Mesenchymal stem cell (in vitro differentiated cells and primary cell): ENCODE measurements around the gene CT47C1. TPM values are rescaled to one million over a fixed set of nuclear protein-coding genes. Genes with fewer than 3 reads are reported as not detected.
"Not testable (repeated sequence)": the region's sequence is repeated elsewhere in the genome, so short reads cannot be mapped to it uniquely, and the experiment has no call there.

ENCODE experiments used
- DNase-seq: peaks from one replicate; pipeline ENCODE4 v3.0.0-alpha.2; 2013
- H2AFZ ChIP-seq: one replicate; pipeline ENCODE4 v1.6.1; 2013; ENCODE audit warnings: low read depth, mild to moderate bottlenecking, control low read depth, inconsistent platforms, low read length, moderate library complexity
- H2AK5ac ChIP-seq: 2 replicates; pipeline ENCODE4 v1.6.1; 2013; ENCODE audit warnings: low read length, moderate library complexity, mild to moderate bottlenecking, inconsistent platforms; ENCODE audit not compliant: severe bottlenecking
- H2BK120ac ChIP-seq: one replicate; pipeline ENCODE4 v1.6.1; 2013; ENCODE audit warnings: low read depth, mild to moderate bottlenecking, inconsistent platforms, low read length, moderate library complexity
- H2BK12ac ChIP-seq, 2 experiments: one replicate each; pipeline ENCODE4 v1.6.1; 2013; ENCODE audit warnings: inconsistent platforms in 2 of 2, low read length in 2 of 2, mild to moderate bottlenecking in 2 of 2, moderate library complexity in 2 of 2, control low read depth in 1 of 2
- H2BK15ac ChIP-seq: one replicate; pipeline ENCODE4 v1.6.1; 2013; ENCODE audit warnings: mild to moderate bottlenecking, low read depth, inconsistent platforms; ENCODE audit not compliant: poor library complexity, severe bottlenecking
- H2BK5ac ChIP-seq: 2 replicates; pipeline ENCODE4 v1.6.1; 2013; ENCODE audit warnings: low read depth, mild to moderate bottlenecking, low read length, control low read depth, inconsistent platforms; ENCODE audit not compliant: poor library complexity, severe bottlenecking
- H3K14ac ChIP-seq, 2 experiments: one replicate each; pipeline ENCODE4 v1.6.1; 2013; ENCODE audit warnings: inconsistent platforms in 2 of 2, low read length in 2 of 2, control low read depth in 1 of 2, mild to moderate bottlenecking in 1 of 2, moderate library complexity in 1 of 2
- H3K18ac ChIP-seq, 2 experiments: one replicate each; pipeline ENCODE4 v1.6.1; 2013; ENCODE audit warnings: inconsistent platforms in 2 of 2, low read length in 2 of 2, control low read depth in 1 of 2, low read depth in 1 of 2, mild to moderate bottlenecking in 1 of 2
- H3K23ac ChIP-seq, 2 experiments: one replicate each; pipeline ENCODE4 v1.6.1; 2013; ENCODE audit warnings: inconsistent platforms in 2 of 2, low read length in 2 of 2, mild to moderate bottlenecking in 2 of 2, moderate library complexity in 2 of 2, control low read depth in 1 of 2
- H3K27ac ChIP-seq: 2 replicates; pipeline ENCODE4 v1.5.1; 2013; ENCODE audit warnings: mild to moderate bottlenecking, moderate library complexity, low read length, control low read depth, inconsistent platforms; ENCODE audit not compliant: poor library complexity, severe bottlenecking
- H3K27me3 ChIP-seq, 2 experiments: 2 replicates each; pipeline versions ENCODE4 v1.6.1 to v1.7.0; 2013; ENCODE audit warnings: low read length in 2 of 2, mild to moderate bottlenecking in 2 of 2, moderate library complexity in 2 of 2, control low read depth in 1 of 2, inconsistent platforms in 1 of 2; ENCODE audit not compliant: control insufficient read depth in 1 of 2, insufficient read depth in 1 of 2
- H3K36me3 ChIP-seq, 2 experiments: 2 replicates each; pipeline versions ENCODE4 v1.6.1 to v1.7.0; 2013; ENCODE audit warnings: low read length in 2 of 2, control low read depth in 1 of 2, inconsistent platforms in 1 of 2, low read depth in 1 of 2, mild to moderate bottlenecking in 1 of 2; ENCODE audit not compliant: insufficient read depth in 2 of 2, control insufficient read depth in 1 of 2
- H3K4ac ChIP-seq, 2 experiments: one replicate each; pipeline ENCODE4 v1.6.1; 2013; ENCODE audit warnings: inconsistent platforms in 2 of 2, low read length in 2 of 2, mild to moderate bottlenecking in 2 of 2, moderate library complexity in 2 of 2, control low read depth in 1 of 2, low read depth in 1 of 2
- H3K4me1 ChIP-seq: 2 replicates; pipeline ENCODE4 v1.6.1; 2013; ENCODE audit warnings: low read depth, low read length, control low read depth; ENCODE audit not compliant: control insufficient read depth, insufficient read depth
- H3K4me2 ChIP-seq: 2 replicates; pipeline ENCODE4 v1.6.1; 2013; ENCODE audit warnings: low read length, mild to moderate bottlenecking, inconsistent platforms; ENCODE audit not compliant: poor library complexity, severe bottlenecking
- H3K4me3 ChIP-seq, 2 experiments: 2 replicates each; pipeline versions ENCODE4 v1.5.1 to v1.7.0; 2013; ENCODE audit warnings: low read length in 2 of 2, mild to moderate bottlenecking in 2 of 2, control low read depth in 1 of 2, low read depth in 1 of 2; ENCODE audit not compliant: insufficient read depth in 1 of 2
- H3K79me1 ChIP-seq: replicated peaks from 2 replicates; pipeline ENCODE4 v1.6.1; 2013; ENCODE audit warnings: mild to moderate bottlenecking, control low read depth, low read length, inconsistent platforms; ENCODE audit not compliant: poor library complexity, severe bottlenecking
- H3K9ac ChIP-seq: 2 replicates; pipeline ENCODE4 v1.7.0; 2013; ENCODE audit warnings: mild to moderate bottlenecking, low read length, moderate library complexity
- H3K9me3 ChIP-seq: 2 replicates; pipeline ENCODE4 v1.7.0; 2013; ENCODE audit warnings: mild to moderate bottlenecking, low read length; ENCODE audit not compliant: control insufficient read depth
- H4K8ac ChIP-seq: one replicate; pipeline ENCODE4 v1.6.1; 2013; ENCODE audit warnings: inconsistent platforms, mild to moderate bottlenecking, low read length, moderate library complexity
- H4K91ac ChIP-seq: one replicate; pipeline ENCODE4 v1.6.1; 2013; ENCODE audit warnings: mild to moderate bottlenecking, low read length, inconsistent platforms
- WGBS: methylation state at CpG from one replicate; pipeline ENCODE4 v1.1.7; 2013; ENCODE audit warnings: mixed read lengths; 5-methylcytosine and 5-hydroxymethylcytosine counted together
- polyA plus RNA-seq, 2 experiments: library from polyadenylated mRNA; stranded (reverse); fragments of 200-250 nt; gene quantifications; one replicate each; pipeline ENCODE4 v1.2.3, GENCODE V29; 2013

Gene CT47C1
- polyA plus RNA-seq (2013, experiment 1 of 2), result not detected
- not detected for polyA plus RNA-seq (2013, experiment 2 of 2)

DNA sequence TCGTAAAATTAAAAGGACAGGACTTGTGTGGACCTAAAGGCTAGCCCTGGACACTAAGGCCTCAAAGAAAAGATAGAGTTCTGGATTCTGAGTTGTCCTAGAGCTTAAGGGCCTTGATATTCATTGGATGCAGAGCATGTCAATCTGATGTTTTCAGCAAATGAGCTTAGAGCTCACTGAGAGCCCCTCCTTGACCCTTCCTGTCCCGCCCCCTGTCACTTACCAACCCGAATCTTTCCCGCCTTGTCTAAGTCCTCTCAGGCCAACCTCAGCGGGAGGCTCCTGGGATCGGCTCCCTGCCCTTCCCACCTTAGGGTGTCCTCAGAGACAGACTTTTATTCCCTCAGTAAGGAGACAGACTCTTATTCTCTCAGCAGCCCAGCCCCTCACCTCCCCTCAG, at the start of gene CT47C1:
Gene CT47C1 (plus strand): TSS at position 250 of the 400 bp plus-strand sequence. CDS start 233 bp downstream, outside the sequence.
- DNase-seq, result no peak
- Histone ChIP-seq H3K27me3 (peaks cover 3 to 60% of the 10 kb centered on the region in 2 experiments), H3K9ac (no peak within 1 kb of the TSS), H3K27ac (no peak within 1 kb of the TSS), H3K18ac (no peak within 1 kb of the TSS), H3K4me1 (no peaks in the 10 kb centered on the region), H2BK12ac (no peak within 1 kb of the TSS), H2BK5ac (no peak within 1 kb of the TSS), H3K14ac (no peak within 1 kb of the TSS), H2BK15ac (no peak within 1 kb of the TSS), H3K23ac (no peak within 1 kb of the TSS), H4K8ac (no peak within 1 kb of the TSS), H3K9me3 (peaks cover 6% of the 10 kb centered on the region), H2AFZ (no peak within 1 kb of the TSS), H2BK120ac (no peak within 1 kb of the TSS), H3K4me3 (no peak within 1 kb of the TSS), H2AK5ac (no peak within 1 kb of the TSS), H3K4ac (no peak within 1 kb of the TSS), H4K91ac (no peak within 1 kb of the TSS), H3K4me2 (no peak within 1 kb of the TSS), H3K79me1 (no peaks in the 10 kb centered on the region), H3K36me3 (no peaks in the 10 kb centered on the region)
- 90% methylated on average over 6 of the region's 6 CpGs for WGBS

GRCh38 chrX:119025900-119026299, 46.9 kb upstream of the CT47C1 start:
- H2AFZ ChIP-seq, result no peak overlapping the region
- H3K23ac ChIP-seq, result no peak overlapping the region
- no peak overlapping the region for H4K91ac ChIP-seq
- H3K27me3 ChIP-seq, result peaks cover 0 to 8% of the 10 kb centered on the region in 2 experiments
- no peak overlapping the region for H2AK5ac ChIP-seq
- no peak overlapping the region for H2BK5ac ChIP-seq
- H3K9ac ChIP-seq, result no peak overlapping the region
- H3K4me2 ChIP-seq, result no peak overlapping the region
- H3K4me1 ChIP-seq, result no peaks in the 10 kb centered on the region
- no peaks in the 10 kb centered on the region for H3K79me1 ChIP-seq
- 100% methylated on average over 1 of the region's 5 CpGs for WGBS
- H3K4me3 ChIP-seq, result no peak overlapping the region
- H4K8ac ChIP-seq, result no peak overlapping the region
- no peak for DNase-seq
- H3K18ac ChIP-seq, result no peak overlapping the region
- no peak overlapping the region for H2BK12ac ChIP-seq
- H2BK120ac ChIP-seq, result no peak overlapping the region
- no peak overlapping the region for H3K4ac ChIP-seq
- H3K36me3 ChIP-seq, result no peaks in the 10 kb centered on the region
- H3K27ac ChIP-seq, result no peak overlapping the region
- H2BK15ac ChIP-seq, result no peak overlapping the region
- H3K9me3 ChIP-seq, result peaks cover 7% of the 10 kb centered on the region
- H3K14ac ChIP-seq, result no peak overlapping the region

DNA sequence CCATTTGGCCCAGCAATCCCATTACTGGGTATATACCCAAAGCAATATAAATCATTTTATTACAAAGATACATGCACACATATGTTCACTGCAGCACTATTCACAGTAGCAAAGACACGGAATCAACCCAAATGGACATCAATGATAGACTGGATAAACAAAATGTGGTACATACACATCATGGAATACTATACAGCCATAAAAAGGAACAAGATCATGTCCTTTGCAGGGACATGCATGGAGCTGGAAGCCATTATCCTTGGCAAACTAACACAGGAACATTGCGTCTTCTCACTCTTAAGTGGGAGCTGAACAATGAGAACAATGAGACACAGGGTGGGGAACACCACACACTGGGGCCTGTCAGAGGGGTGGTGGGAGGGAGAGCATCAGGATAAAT, 46.4 kb upstream of the CT47C1 start:
- H3K27ac ChIP-seq, H3K4me2 ChIP-seq, H2BK120ac ChIP-seq, H2AFZ ChIP-seq, H3K4ac ChIP-seq, H4K91ac ChIP-seq, H3K4me1 ChIP-seq, H3K9me3 ChIP-seq, DNase-seq, H3K27me3 ChIP-seq, H3K14ac ChIP-seq, H3K4me3 ChIP-seq, H2BK12ac ChIP-seq, H3K79me1 ChIP-seq, H2BK5ac ChIP-seq, H3K23ac ChIP-seq, H2BK15ac ChIP-seq, H4K8ac ChIP-seq, H2AK5ac ChIP-seq, H3K36me3 ChIP-seq, H3K9ac ChIP-seq, H3K18ac ChIP-seq: not testable (repeated sequence)
- WGBS, result 94% methylated on average over 2 of the region's 2 CpGs

- H4K8ac ChIP-seq, H3K79me1 ChIP-seq, H2BK5ac ChIP-seq, H2BK12ac ChIP-seq, DNase-seq, H3K4me2 ChIP-seq, H3K9ac ChIP-seq, H3K4ac ChIP-seq, H3K4me3 ChIP-seq, H3K4me1 ChIP-seq, H3K18ac ChIP-seq, H4K91ac ChIP-seq, H3K14ac ChIP-seq, H2BK120ac ChIP-seq, H2AFZ ChIP-seq, H3K27me3 ChIP-seq, H2BK15ac ChIP-seq, H3K27ac ChIP-seq, H3K23ac ChIP-seq, H3K36me3 ChIP-seq, H2AK5ac ChIP-seq: not testable (repeated sequence)
- H3K9me3 ChIP-seq, result peaks cover 11% of the 10 kb centered on the region
- 92% methylated on average over 17 of the region's 28 CpGs for WGBS
Observed at GRCh38 chrX:119027960-119028732, 44.6 kb upstream of the CT47C1 start.
